Type B pancreatic cell (in vitro differentiated cells): ENCODE data around the gene TNS3. TPM values are rescaled to one million over a fixed set of nuclear protein-coding genes. Genes with fewer than 3 reads are reported as not detected.

Experiments used
- DNase-seq: peaks from one replicate; pipeline ENCODE4 v3.0.0; 2021; ENCODE audit warnings: mixed read lengths; ENCODE audit not compliant: unreplicated experiment; ENCODE audit errors: extremely low spot score
- H3K27ac Mint-ChIP-seq: 2 replicates; pipeline ENCODE4 v1.8.0; 2021; ENCODE audit warnings: mild to moderate bottlenecking, mixed read lengths
- H3K27me3 Mint-ChIP-seq: 2 replicates; pipeline ENCODE4 v1.8.0; 2021; ENCODE audit warnings: mixed read lengths
- H3K36me3 Mint-ChIP-seq: 2 replicates; pipeline ENCODE4 v1.8.0; 2021; ENCODE audit warnings: mixed read lengths
- H3K4me1 Mint-ChIP-seq: one replicate; pipeline ENCODE4 v1.8.0; 2021; ENCODE audit warnings: mixed read lengths; ENCODE audit not compliant: unreplicated experiment
- H3K4me3 Mint-ChIP-seq: 2 replicates; pipeline ENCODE4 v1.8.0; 2021; ENCODE audit warnings: mild to moderate bottlenecking, mixed read lengths
- H3K9me3 Mint-ChIP-seq: 2 replicates; pipeline ENCODE4 v1.8.0; 2021; ENCODE audit warnings: mixed read lengths
- total RNA-seq: library from RNA; stranded (reverse); gene quantifications from 2 replicates; pipeline ENCODE4 v1.2.1, GENCODE V29; 2021; ENCODE audit warnings: low replicate concordance
- TF ChIP-seq, protein P1 (sequence below): fragments of 200-600 bp; sonication (generic); conservative IDR thresholded peaks from 2 replicates; pipeline ENCODE4 v1.5.0; 2021; ENCODE audit warnings: antibody characterized with exemption, mild to moderate bottlenecking

The TNS3 gene
- total RNA-seq, 1 donor from 2014 or later: 138 TPM

DNA sequence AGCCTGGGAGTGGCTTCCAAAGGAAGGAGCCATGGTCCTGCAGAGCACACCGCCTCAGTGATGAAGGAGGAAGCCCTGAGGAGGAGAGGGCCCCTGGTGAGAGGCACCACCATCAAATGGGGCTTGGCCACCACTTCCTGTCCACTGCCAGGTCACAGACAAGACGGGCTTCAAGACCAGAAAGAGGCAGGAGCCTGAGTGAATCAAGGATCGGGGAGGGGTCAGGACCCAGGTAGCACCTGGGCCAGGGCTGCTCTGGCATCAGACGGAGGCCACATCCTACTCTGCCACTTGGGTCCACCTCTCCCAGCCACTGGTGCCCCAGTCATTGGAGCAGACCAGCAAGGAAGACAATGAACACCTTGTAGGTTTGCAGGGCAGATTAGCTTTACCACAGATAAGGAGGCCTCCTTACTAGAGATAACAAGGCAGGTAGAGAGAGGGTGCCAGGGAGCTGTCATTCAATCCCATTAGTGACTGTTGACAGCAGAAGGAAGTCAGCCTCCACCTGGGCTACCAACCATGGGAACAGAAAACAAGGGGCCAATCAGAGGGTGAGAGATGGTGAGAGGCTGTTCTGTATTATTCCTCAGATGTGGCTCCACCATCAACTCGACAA, 143.4 kb downstream of the TNS3 start:
- H3K27ac Mint-ChIP-seq: no peak overlapping the region
- no peaks in the 10 kb centered on the region for H3K9me3 Mint-ChIP-seq
- no peak for DNase-seq
- TF ChIP-seq, protein P1, sequence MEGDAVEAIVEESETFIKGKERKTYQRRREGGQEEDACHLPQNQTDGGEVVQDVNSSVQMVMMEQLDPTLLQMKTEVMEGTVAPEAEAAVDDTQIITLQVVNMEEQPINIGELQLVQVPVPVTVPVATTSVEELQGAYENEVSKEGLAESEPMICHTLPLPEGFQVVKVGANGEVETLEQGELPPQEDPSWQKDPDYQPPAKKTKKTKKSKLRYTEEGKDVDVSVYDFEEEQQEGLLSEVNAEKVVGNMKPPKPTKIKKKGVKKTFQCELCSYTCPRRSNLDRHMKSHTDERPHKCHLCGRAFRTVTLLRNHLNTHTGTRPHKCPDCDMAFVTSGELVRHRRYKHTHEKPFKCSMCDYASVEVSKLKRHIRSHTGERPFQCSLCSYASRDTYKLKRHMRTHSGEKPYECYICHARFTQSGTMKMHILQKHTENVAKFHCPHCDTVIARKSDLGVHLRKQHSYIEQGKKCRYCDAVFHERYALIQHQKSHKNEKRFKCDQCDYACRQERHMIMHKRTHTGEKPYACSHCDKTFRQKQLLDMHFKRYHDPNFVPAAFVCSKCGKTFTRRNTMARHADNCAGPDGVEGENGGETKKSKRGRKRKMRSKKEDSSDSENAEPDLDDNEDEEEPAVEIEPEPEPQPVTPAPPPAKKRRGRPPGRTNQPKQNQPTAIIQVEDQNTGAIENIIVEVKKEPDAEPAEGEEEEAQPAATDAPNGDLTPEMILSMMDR: no peak
- peaks cover 25% of the 10 kb centered on the region for H3K4me1 Mint-ChIP-seq
- H3K36me3 Mint-ChIP-seq: peaks cover 28% of the 10 kb centered on the region
- H3K4me3 Mint-ChIP-seq: no peak overlapping the region
- H3K27me3 Mint-ChIP-seq: no peaks in the 10 kb centered on the region

DNA sequence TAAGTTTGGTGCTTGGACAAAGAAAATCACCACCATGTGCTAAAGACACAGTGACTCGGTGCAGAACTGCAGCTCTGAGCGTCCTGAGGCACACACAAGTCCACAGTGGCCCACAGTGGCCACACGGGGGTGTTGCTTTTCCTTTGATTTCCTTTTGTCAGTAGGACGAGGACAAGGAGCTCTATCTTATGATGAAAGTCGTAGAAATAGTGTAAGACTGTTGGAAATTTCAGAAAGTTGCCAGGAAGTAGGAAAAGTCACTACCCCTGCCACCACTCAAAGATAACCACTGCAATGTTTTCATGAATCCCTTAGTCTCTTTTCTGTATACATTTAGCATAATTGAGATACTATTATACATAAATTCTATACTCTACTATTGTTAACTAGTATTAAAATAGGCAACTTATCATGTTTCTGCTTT, 146.0 kb downstream of the TNS3 start:
- Mint-ChIP-seq H3K36me3 (peaks cover 35% of the 10 kb centered on the region), H3K4me3 (no peak overlapping the region), H3K4me1 (peaks cover 9% of the 10 kb centered on the region), H3K9me3 (no peaks in the 10 kb centered on the region), H3K27me3 (no peaks in the 10 kb centered on the region), H3K27ac (no peak overlapping the region)
- DNase-seq: no peak
- TF ChIP-seq, protein P1: peak; percentile 83

DNA sequence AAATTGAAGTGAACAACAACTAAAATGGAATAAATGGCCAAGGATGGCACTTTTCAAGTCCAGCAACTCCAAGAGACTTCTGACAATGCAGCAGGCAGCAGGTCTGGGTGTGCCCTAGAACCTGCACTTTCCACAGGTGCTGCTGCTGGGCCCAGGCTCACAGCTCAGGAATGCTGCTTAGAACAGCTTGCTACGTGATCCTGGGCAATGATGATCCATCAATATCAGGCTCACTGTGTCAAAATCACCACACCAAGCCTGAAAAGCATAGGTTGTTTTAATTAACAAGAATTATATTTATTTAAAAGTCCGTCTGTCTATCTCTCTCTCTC, 148.4 kb downstream of the TNS3 start:
- TF ChIP-seq, protein P1: no peak
- no peak for DNase-seq
- Mint-ChIP-seq H3K4me1 (peaks cover 15% of the 10 kb centered on the region), H3K4me3 (no peak overlapping the region), H3K27ac (no peak overlapping the region), H3K36me3 (peaks cover 26% of the 10 kb centered on the region), H3K9me3 (no peaks in the 10 kb centered on the region), H3K27me3 (no peaks in the 10 kb centered on the region)

DNA sequence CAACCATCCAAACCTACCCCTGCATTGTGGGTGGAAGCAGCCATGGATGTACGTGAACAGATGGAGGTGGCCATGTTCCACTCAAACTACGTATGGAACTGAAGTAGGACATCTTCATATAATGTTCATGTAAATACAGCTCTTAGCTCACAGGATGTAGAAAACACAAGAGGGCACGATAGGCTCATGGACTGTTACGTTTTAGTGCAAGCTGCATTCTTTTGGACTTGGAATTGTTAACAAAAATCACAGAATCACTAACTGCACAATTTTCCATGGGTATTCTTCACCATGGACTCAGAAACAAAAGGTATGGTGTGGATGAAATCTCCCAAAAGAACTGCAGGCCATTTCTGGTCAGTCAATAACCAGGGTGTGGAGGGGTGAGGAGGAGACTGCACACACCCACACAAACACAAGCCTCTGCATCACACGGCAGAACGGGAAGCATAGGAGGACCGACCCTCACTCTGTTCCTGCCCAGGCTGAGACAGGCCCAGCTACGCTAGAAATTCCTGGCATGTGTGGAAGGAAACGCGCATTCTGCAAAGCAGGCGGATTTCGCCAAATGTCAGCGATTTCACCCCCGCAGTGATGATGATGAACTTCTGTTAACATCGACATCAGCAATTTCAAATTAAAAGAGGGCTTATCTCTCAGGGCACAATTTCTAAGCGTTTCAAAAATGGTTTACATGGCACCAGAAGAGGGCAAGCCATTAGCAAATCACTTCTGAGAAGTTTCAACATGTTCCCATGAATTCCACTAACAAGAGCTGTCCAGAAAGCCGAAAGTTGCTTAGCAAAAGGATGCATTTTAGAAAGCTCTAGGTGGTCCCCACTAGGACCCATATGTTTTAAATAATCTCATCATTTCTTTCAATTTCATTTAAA, 149.0 kb downstream of the TNS3 start:
- no peaks in the 10 kb centered on the region for H3K9me3 Mint-ChIP-seq

DNA sequence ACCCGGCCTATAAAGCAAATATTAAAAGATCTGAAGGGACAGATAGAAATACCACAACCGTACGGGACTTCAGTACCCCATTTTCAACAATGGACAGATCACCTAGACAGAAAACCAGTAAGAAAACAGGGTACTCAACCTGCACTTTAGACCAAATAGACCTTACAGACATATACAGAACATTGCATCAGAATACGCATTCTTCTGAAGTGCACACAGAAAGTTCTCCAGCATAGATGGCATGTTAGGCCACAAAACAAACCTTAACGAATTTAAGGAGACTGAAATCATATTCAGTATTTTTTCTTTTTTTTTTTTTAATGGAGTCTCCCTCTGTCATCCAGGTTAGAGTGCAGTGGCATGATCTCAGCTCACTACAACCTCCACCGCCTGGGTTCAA, 151.5 kb downstream of the TNS3 start:
- peaks cover 37% of the 10 kb centered on the region for H3K36me3 Mint-ChIP-seq
- no peaks in the 10 kb centered on the region for H3K9me3 Mint-ChIP-seq
- TF ChIP-seq, protein P1: no peak
- no peak overlapping the region for H3K4me3 Mint-ChIP-seq
- no peak overlapping the region for H3K27ac Mint-ChIP-seq
- no peaks in the 10 kb centered on the region for H3K27me3 Mint-ChIP-seq
- H3K4me1 Mint-ChIP-seq: peaks cover 15% of the 10 kb centered on the region
- no peak for DNase-seq

More for the DNA sequence above, 149.0 kb downstream of the TNS3 start:
- H3K27me3 Mint-ChIP-seq: no peaks in the 10 kb centered on the region
- no peak overlapping the region for H3K4me3 Mint-ChIP-seq
- peaks cover 28% of the 10 kb centered on the region for H3K36me3 Mint-ChIP-seq
- H3K4me1 Mint-ChIP-seq: peaks cover 18% of the 10 kb centered on the region
- DNase-seq: no peak
- TF ChIP-seq, protein P1: no peak
- H3K27ac Mint-ChIP-seq: peak overlapping the region; percentile 65
